ENCODE results near the gene PCDH9. TPM values are rescaled to one million over a fixed set of nuclear protein-coding genes. Genes with fewer than 3 reads are reported as not detected.
"Not testable (repeated sequence)": the region's sequence is repeated elsewhere in the genome, so short reads cannot be mapped to it uniquely, and the experiment has no call there.

The PCDH9 gene
- total and polyA plus RNA-seq, 9 donors: 0.18 to 6.5 (median 1.3) TPM

- DNase-seq: no peak
- TF ChIP-seq CTCF (IDR thresholded peaks at IDR 0.05) (no peak), EP300 (IDR thresholded peaks at IDR 0.05) (no peak), POLR2A (IDR thresholded peaks at IDR 0.05) (no peak)
- no peaks in the 10 kb centered on the region for H3K4me1 ChIP-seq (ENCODE audit: insufficient read depth)
- no peak overlapping the region for H3K27ac ChIP-seq
- intact Hi-C loops (cut with DNase I): no loop called here
- no peak overlapping the region for H3K4me3 ChIP-seq
- H3K9me3 ChIP-seq: no peaks in the 10 kb centered on the region
- no peaks in the 10 kb centered on the region for H3K36me3 ChIP-seq
- no peaks in the 10 kb centered on the region for H3K27me3 ChIP-seq
- WGBS, 3 donors: 81 to 85% (median 85%) methylated on average over 2 of the region's 2 CpGs
Observed at GRCh38 chr13:66774046-66774445, 456.1 kb downstream of the PCDH9 start.

GRCh38 chr13:66765559-66765958, 464.6 kb downstream of the PCDH9 start:
- H3K9me3 ChIP-seq: no peaks in the 10 kb centered on the region
- no peaks in the 10 kb centered on the region for H3K4me1 ChIP-seq (ENCODE audit: insufficient read depth)
- H3K4me3 ChIP-seq: no peak overlapping the region
- intact Hi-C loops (cut with DNase I): no loop called here
- H3K27me3 ChIP-seq: no peaks in the 10 kb centered on the region
- DNase-seq: no peak
- H3K27ac ChIP-seq: no peak overlapping the region
- TF ChIP-seq CTCF (IDR thresholded peaks at IDR 0.05) (no peak), EP300 (IDR thresholded peaks at IDR 0.05) (no peak), POLR2A (IDR thresholded peaks at IDR 0.05) (no peak)
- H3K36me3 ChIP-seq: no peaks in the 10 kb centered on the region

DNA sequence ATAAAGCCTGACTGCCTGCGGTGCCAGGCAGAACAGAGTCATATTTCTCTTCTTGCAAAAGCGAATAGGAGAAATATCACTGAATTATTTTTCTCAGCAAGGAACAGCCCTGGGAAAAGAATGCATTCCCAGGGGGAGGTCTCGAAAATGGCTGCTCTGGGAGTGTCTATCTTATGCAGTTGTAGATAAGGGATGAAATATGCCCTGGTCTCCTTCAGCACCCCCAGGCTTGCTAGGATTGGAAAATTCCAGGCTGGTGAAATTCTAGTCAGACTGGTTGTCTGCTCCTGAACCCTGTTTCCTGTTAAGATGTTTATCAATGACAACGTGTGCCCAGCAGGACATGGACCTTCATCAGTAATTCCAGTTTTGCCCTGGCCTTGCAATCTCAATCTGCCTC, 469.5 kb downstream of the PCDH9 start:
- H3K27ac ChIP-seq; H3K4me3 ChIP-seq; H3K27me3 ChIP-seq; H3K9me3 ChIP-seq; H3K4me1 ChIP-seq (ENCODE audit: insufficient read depth); H3K36me3 ChIP-seq; intact Hi-C loops (cut with DNase I); DNase-seq: not testable (repeated sequence)
- WGBS, 3 donors: 84 to 87% (median 86%) methylated on average over 4 of the region's 4 CpGs

GRCh38 chr13:66759919-66760318, 470.2 kb downstream of the PCDH9 start:
- Histone ChIP-seq H3K4me3 (no peak overlapping the region), H3K9me3 (no peaks in the 10 kb centered on the region), H3K4me1 (ENCODE audit: insufficient read depth) (no peaks in the 10 kb centered on the region), H3K36me3 (no peaks in the 10 kb centered on the region), H3K27ac (no peak overlapping the region), H3K27me3 (peaks cover 3% of the 10 kb centered on the region)
- 93 to 97% (median 96%) methylated on average over 1 of the region's 1 CpG for WGBS, 3 donors
- TF ChIP-seq POLR2A (IDR thresholded peaks at IDR 0.05) (no peak), CTCF (IDR thresholded peaks at IDR 0.05) (no peak), EP300 (IDR thresholded peaks at IDR 0.05) (no peak)
- DNase-seq: no peak
- intact Hi-C loops (cut with DNase I): no loop called here

GRCh38 chr13:66751691-66752090, 478.4 kb downstream of the PCDH9 start:
- Histone ChIP-seq H3K27ac (no peak overlapping the region), H3K36me3 (no peaks in the 10 kb centered on the region), H3K4me3 (no peak overlapping the region), H3K4me1 (ENCODE audit: insufficient read depth) (no peaks in the 10 kb centered on the region), H3K9me3 (no peaks in the 10 kb centered on the region), H3K27me3 (no peaks in the 10 kb centered on the region)
- 53 to 78% (median 66%) methylated on average over 2 of the region's 2 CpGs for WGBS, 3 donors
- no peak for TF ChIP-seq POLR2A (IDR thresholded peaks at IDR 0.05)
- TF ChIP-seq CTCF (IDR thresholded peaks at IDR 0.05): no peak
- intact Hi-C loops (cut with DNase I): no loop called here
- DNase-seq: no peak
